ENCODE measurements around the gene DDX54. TPM values are rescaled to one million over a fixed set of nuclear protein-coding genes. Genes with fewer than 3 reads are reported as not detected.

Gene DDX54
- total RNA-seq, 1 experiment from 2014 or later: 80.1 TPM

DNA sequence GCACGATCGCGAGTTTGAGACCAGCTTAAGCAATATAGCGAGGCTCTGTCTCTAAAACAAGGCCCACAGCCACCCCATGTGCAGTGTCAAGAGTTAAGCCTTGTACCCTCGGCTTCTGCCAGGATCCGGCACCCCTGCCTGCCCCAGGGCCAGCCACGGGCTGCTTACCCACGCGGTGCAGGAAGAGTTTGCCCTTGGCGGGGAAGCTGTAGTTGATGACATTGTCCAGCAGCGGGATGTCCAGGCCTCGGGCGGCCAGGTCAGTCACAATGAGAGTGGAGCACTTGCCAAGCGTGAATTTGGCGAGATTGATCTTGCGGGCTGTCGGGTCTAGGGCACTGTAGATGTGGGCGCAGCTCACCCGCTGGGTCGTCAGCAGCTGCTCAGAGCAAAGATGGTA lies 13.1 kb downstream of the DDX54 start:
- POLR2A ChIA-PET (ENCODE audit: unreplicated experiment): no interaction called here
- CTCF ChIA-PET: no interaction called here
- Histone ChIP-seq H3K27ac (no peak overlapping the region), H3K79me2 (ENCODE audit: low read depth) (no peaks in the 10 kb centered on the region), H3K4me1 (replicated peaks; ENCODE audit: insufficient read depth) (no peaks in the 10 kb centered on the region), H4K20me1 (ENCODE audit: insufficient read depth) (peaks cover 11% of the 10 kb centered on the region), H3K36me3 (ENCODE audit: low read depth) (peaks cover 23% of the 10 kb centered on the region), H3K27me3 (ENCODE audit: insufficient read depth, low read depth) (no peaks in the 10 kb centered on the region), H3K4me2 (no peak overlapping the region), H3K4me3 (no peak overlapping the region), H3F3A (ENCODE audit: insufficient read depth, low read depth) (peaks cover 5% of the 10 kb centered on the region; the same call in 1 of the 2 replicates), H2AFZ (no peak overlapping the region), H3K9me3 (ENCODE audit: insufficient read depth, low read depth) (no peaks in the 10 kb centered on the region), H3K9me2 (ENCODE audit: insufficient read depth) (no peaks in the 10 kb centered on the region)
- peak in 1 of 2 experiments; percentile 19 for DNase-seq
- intact Hi-C loops (cut with micrococcal nuclease; ENCODE audit: unreplicated experiment): no loop called here
- TF ChIP-seq EZH2 (IDR thresholded peaks at IDR 0.05; ENCODE audit: low read depth): no peak
- TF ChIP-seq CTCF (conservative IDR thresholded peaks at IDR 0.05): no peak
- no TSS peak for BruUV-seq (replicated peaks)

GRCh38 chr12:113171543-113171942 lies 13.7 kb downstream of the DDX54 start:
- Histone ChIP-seq H3K79me2 (ENCODE audit: low read depth) (no peaks in the 10 kb centered on the region), H2AFZ (no peak overlapping the region), H3K4me2 (no peak overlapping the region), H3K27me3 (ENCODE audit: insufficient read depth, low read depth) (no peaks in the 10 kb centered on the region), H4K20me1 (ENCODE audit: insufficient read depth) (peaks cover 11% of the 10 kb centered on the region), H3F3A (ENCODE audit: insufficient read depth, low read depth) (peaks cover 5% of the 10 kb centered on the region; the same call in 1 of the 2 replicates), H3K4me3 (no peak overlapping the region), H3K9me2 (ENCODE audit: insufficient read depth) (no peaks in the 10 kb centered on the region), H3K36me3 (ENCODE audit: low read depth) (peaks cover 23% of the 10 kb centered on the region), H3K4me1 (replicated peaks; ENCODE audit: insufficient read depth) (no peaks in the 10 kb centered on the region), H3K27ac (no peak overlapping the region), H3K9me3 (ENCODE audit: insufficient read depth, low read depth) (no peaks in the 10 kb centered on the region)
- TF ChIP-seq CTCF (conservative IDR thresholded peaks at IDR 0.05) (no peak), EZH2 (IDR thresholded peaks at IDR 0.05; ENCODE audit: low read depth) (no peak)
- BruUV-seq (replicated peaks): no TSS peak
- POLR2A ChIA-PET (ENCODE audit: unreplicated experiment): interaction anchor here (0.6 kb wide), 1 partner anchor 270 kb away, joined by 6 read pairs; no protein-coding TSS in a partner anchor
- intact Hi-C loops (cut with micrococcal nuclease; ENCODE audit: unreplicated experiment): no loop called here
- CTCF ChIA-PET: no interaction called here
- no peak for DNase-seq

DNA sequence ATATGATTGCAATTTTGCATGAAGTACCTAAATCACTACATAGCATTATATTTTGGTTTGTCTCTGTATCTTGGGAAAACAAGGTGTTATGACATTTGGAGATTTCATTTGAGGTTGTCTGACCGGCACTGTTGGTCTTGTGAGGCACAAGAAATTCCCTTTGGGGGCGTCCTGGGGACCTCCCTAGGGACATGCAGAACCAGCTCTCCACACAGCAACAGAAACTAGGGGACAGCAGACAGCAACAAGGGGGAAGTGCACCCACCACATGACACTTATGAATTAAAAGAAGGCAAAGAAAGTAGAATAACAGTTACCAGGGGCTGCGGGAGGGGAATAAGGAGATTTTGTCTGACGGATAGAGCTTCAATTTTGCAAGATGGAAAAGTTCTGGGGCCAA lies 14.4 kb downstream of the DDX54 start:
- no peak overlapping the region for H2AFZ ChIP-seq
- no peaks in the 10 kb centered on the region for H3K4me1 ChIP-seq (replicated peaks; ENCODE audit: insufficient read depth)
- ChIA-PET CTCF (no interaction called here), POLR2A (ENCODE audit: unreplicated experiment) (interaction anchor here (0.6 kb wide), 1 partner anchor 270 kb away, joined by 6 read pairs; no protein-coding TSS in a partner anchor)
- peaks cover 11% of the 10 kb centered on the region for H4K20me1 ChIP-seq (ENCODE audit: insufficient read depth)
- H3F3A ChIP-seq (ENCODE audit: insufficient read depth, low read depth): peaks cover 5% of the 10 kb centered on the region; the same call in 1 of the 2 replicates
- intact Hi-C loops (cut with micrococcal nuclease; ENCODE audit: unreplicated experiment): no loop called here
- no TSS peak for BruUV-seq (replicated peaks)
- no peak overlapping the region for H3K4me3 ChIP-seq
- H3K27ac ChIP-seq: no peak overlapping the region
- peaks cover 23% of the 10 kb centered on the region for H3K36me3 ChIP-seq (ENCODE audit: low read depth)
- no peak for DNase-seq
- no peaks in the 10 kb centered on the region for H3K27me3 ChIP-seq (ENCODE audit: insufficient read depth, low read depth)
- H3K79me2 ChIP-seq (ENCODE audit: low read depth): no peaks in the 10 kb centered on the region
- no peaks in the 10 kb centered on the region for H3K9me3 ChIP-seq (ENCODE audit: insufficient read depth, low read depth)
- no peak overlapping the region for H3K4me2 ChIP-seq
- no peaks in the 10 kb centered on the region for H3K9me2 ChIP-seq (ENCODE audit: insufficient read depth)
- TF ChIP-seq CTCF (conservative IDR thresholded peaks at IDR 0.05): no peak
- no peak for TF ChIP-seq EZH2 (IDR thresholded peaks at IDR 0.05; ENCODE audit: low read depth)

All from PC-9 (cell line).